ENCODE measurements around the gene ADRA2B.
"Not testable (repeated sequence)": the region's sequence is repeated elsewhere in the genome, so short reads cannot be mapped to it uniquely, and the experiment has no call there.

ADRA2B gene

GRCh38 chr2:96116424-96116878, at the start of gene ADRA2B:
TSS of gene ADRA2B (minus strand) at chr2:96116571. CDS start at chr2:96116149, 422 bp downstream.
- peak; percentile 74 for DNase-seq (ENCODE audit: extremely low spot score)
- ChIA-PET POLR2A (interaction anchor here (1.5 to 1.9 kb wide), 2 partner anchors 92 to 124 kb away, joined by 5 read pairs; partner anchors contain the start of gene STARD7), CTCF (interaction anchor here (0.6 to 1.9 kb wide), 12 partner anchors 8 to 641 kb away, joined by 3 to 12 read pairs (median 4); partner anchors contain the start of gene ANKRD36C)

DNA sequence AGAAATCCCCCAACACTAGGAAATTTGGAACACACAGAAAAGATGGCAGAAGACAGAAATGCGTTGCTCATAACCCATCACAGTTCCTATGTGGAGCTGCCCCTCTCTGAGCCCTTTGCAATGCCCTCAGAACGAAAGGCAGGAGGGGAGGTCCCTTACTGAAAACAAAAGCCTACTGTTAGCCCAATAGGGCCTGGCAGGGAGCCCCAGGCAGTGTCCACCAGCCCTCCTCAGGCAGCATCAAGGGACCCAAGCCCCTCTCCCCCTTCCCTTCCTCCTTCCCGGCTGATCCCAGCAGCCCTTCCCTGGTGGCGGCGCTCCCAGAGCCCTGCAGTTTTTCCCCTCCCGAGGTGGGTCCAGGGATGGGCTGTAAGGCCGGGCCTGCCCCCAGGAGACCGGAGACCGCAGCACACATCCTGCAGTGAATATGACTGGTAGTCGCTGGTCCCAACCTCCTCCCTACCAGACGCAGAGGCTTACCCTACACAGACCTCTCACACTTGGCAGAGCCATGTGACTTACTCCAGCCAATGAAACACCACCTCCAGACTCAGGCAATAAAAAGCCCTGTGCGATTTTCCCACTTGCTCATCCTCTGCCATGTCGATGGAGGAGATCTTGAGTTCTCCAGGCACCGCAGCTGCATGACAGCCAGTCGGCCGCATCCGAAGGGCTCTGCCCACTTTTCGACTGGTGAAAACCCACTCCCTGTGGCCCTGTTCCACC, 48.3 kb upstream of the ADRA2B start:
- ChIA-PET CTCF (no interaction called here), POLR2A (no interaction called here)
- no peak for DNase-seq (ENCODE audit: extremely low spot score)
- TF ChIP-seq HDGF (IDR thresholded peaks at IDR 0.05; ENCODE audit: borderline replicate concordance) (no peak), ELF4 (IDR thresholded peaks at IDR 0.05) (no peak), FOXK2 (IDR thresholded peaks at IDR 0.05) (no peak), LEF1 (IDR thresholded peaks at IDR 0.05; ENCODE audit: borderline replicate concordance) (no peak), L3MBTL2 (conservative IDR thresholded peaks at IDR 0.05) (no peak)

More at GRCh38 chr2:96116424-96116878, at the start of gene ADRA2B:
- TF ChIP-seq SP1 (IDR thresholded peaks at IDR 0.05) (no peak), CTBP1 (IDR thresholded peaks at IDR 0.05; ENCODE audit: borderline replicate concordance) (no peak), ARNT (IDR thresholded peaks at IDR 0.05) (no peak), ELF4 (IDR thresholded peaks at IDR 0.05) (no peak), FOXK2 (IDR thresholded peaks at IDR 0.05) (no peak), PKNOX1 (IDR thresholded peaks at IDR 0.05) (no peak), BHLHE40 (IDR thresholded peaks at IDR 0.05; ENCODE audit: borderline replicate concordance) (no peak), SUZ12 (IDR thresholded peaks at IDR 0.05) (no peak), HDGF (IDR thresholded peaks at IDR 0.05; ENCODE audit: borderline replicate concordance) (no peak), FOXM1 (IDR thresholded peaks at IDR 0.05; ENCODE audit: borderline replicate concordance) (no peak), TARDBP (IDR thresholded peaks at IDR 0.05) (no peak), ZNF384 (IDR thresholded peaks at IDR 0.05) (no peak)

- no peak for TF ChIP-seq ARNT (IDR thresholded peaks at IDR 0.05)
- TF ChIP-seq TARDBP (IDR thresholded peaks at IDR 0.05): no peak
- TF ChIP-seq FOXM1 (IDR thresholded peaks at IDR 0.05; ENCODE audit: borderline replicate concordance): no peak
- DNase-seq (ENCODE audit: extremely low spot score): no peak
- ChIA-PET POLR2A (no interaction called here), CTCF (no interaction called here)
These were observed 47.5 kb upstream of the ADRA2B start for GRCh38 chr2:96163768-96164429.

DNA sequence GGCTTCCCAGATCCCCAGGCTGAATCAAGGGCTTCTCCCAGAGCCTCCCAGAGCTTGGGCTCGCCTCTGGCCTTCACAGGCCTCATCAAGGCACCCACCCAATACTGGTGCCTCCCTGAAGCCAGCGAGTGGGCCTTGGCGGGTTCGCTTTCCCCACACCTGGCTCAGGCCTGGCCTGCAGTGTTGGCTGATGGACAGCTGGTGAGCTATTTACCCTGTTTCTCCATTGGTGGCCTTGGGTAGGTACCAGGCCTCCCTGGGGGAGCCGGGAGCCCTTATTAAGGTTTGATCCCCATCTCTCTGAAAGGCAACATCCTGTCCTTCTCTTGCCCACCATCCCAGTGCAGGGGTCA, 47.0 kb upstream of the ADRA2B start:
- no peak for TF ChIP-seq ZNF384 (IDR thresholded peaks at IDR 0.05)
- TF ChIP-seq HDGF (IDR thresholded peaks at IDR 0.05; ENCODE audit: borderline replicate concordance): no peak
- TF ChIP-seq L3MBTL2 (conservative IDR thresholded peaks at IDR 0.05): no peak
- no peak for TF ChIP-seq FOXM1 (IDR thresholded peaks at IDR 0.05; ENCODE audit: borderline replicate concordance)
- no peak for TF ChIP-seq PKNOX1 (IDR thresholded peaks at IDR 0.05)
- TF ChIP-seq TARDBP (IDR thresholded peaks at IDR 0.05): no peak
- TF ChIP-seq ELF4 (IDR thresholded peaks at IDR 0.05): no peak
- TF ChIP-seq LEF1 (IDR thresholded peaks at IDR 0.05; ENCODE audit: borderline replicate concordance): no peak
- no peak for TF ChIP-seq CTBP1 (IDR thresholded peaks at IDR 0.05; ENCODE audit: borderline replicate concordance)
- TF ChIP-seq SUZ12 (IDR thresholded peaks at IDR 0.05): no peak
- no peak for TF ChIP-seq FOXK2 (IDR thresholded peaks at IDR 0.05)
- no peak for TF ChIP-seq SP1 (IDR thresholded peaks at IDR 0.05)
- no peak for TF ChIP-seq FOXA1 (IDR thresholded peaks at IDR 0.05)
- TF ChIP-seq ARNT (IDR thresholded peaks at IDR 0.05): no peak
- no peak for TF ChIP-seq BHLHE40 (IDR thresholded peaks at IDR 0.05; ENCODE audit: borderline replicate concordance)
- TF ChIP-seq NFRKB (IDR thresholded peaks at IDR 0.05): no peak
- POLR2A ChIA-PET: no interaction called here
- DNase-seq (ENCODE audit: extremely low spot score): no peak
- CTCF ChIA-PET: no interaction called here

- DNase-seq (ENCODE audit: extremely low spot score): no peak
- no peak for TF ChIP-seq L3MBTL2 (conservative IDR thresholded peaks at IDR 0.05)
- no peak for TF ChIP-seq FOXK2 (IDR thresholded peaks at IDR 0.05)
- TF ChIP-seq HDGF (IDR thresholded peaks at IDR 0.05; ENCODE audit: borderline replicate concordance): no peak
- no peak for TF ChIP-seq SUZ12 (IDR thresholded peaks at IDR 0.05)
- TF ChIP-seq FOXA1 (IDR thresholded peaks at IDR 0.05): no peak
- TF ChIP-seq CTBP1 (IDR thresholded peaks at IDR 0.05; ENCODE audit: borderline replicate concordance): no peak
- TF ChIP-seq ZNF384 (IDR thresholded peaks at IDR 0.05): no peak
- no peak for TF ChIP-seq NFRKB (IDR thresholded peaks at IDR 0.05)
- no peak for TF ChIP-seq ARNT (IDR thresholded peaks at IDR 0.05)
- no peak for TF ChIP-seq SP1 (IDR thresholded peaks at IDR 0.05)
- no peak for TF ChIP-seq TARDBP (IDR thresholded peaks at IDR 0.05)
- no peak for TF ChIP-seq ELF4 (IDR thresholded peaks at IDR 0.05)
- TF ChIP-seq LEF1 (IDR thresholded peaks at IDR 0.05; ENCODE audit: borderline replicate concordance): no peak
- no peak for TF ChIP-seq PKNOX1 (IDR thresholded peaks at IDR 0.05)
- TF ChIP-seq BHLHE40 (IDR thresholded peaks at IDR 0.05; ENCODE audit: borderline replicate concordance): no peak
- TF ChIP-seq FOXM1 (IDR thresholded peaks at IDR 0.05; ENCODE audit: borderline replicate concordance): no peak
- ChIA-PET POLR2A (no interaction called here), CTCF (interaction anchor here (1.1 kb wide), 1 partner anchor 13 kb away, joined by 6 read pairs; no protein-coding TSS in a partner anchor)
These were observed 45.5 kb upstream of the ADRA2B start for GRCh38 chr2:96161898-96162297.

- CTCF ChIA-PET: interaction anchor here (1.6 kb wide), 1 partner anchor 14 kb away, joined by 4 read pairs; no protein-coding TSS in a partner anchor
- POLR2A ChIA-PET; DNase-seq (ENCODE audit: extremely low spot score): not testable (repeated sequence)
These were observed 44.0 kb upstream of the ADRA2B start for GRCh38 chr2:96160366-96160765.

Data from HEK293T (cell line).